K562 (cell line): ENCODE measurements around the gene IFNG-AS1. TPM values are rescaled to one million over a fixed set of nuclear protein-coding genes. Genes with fewer than 3 reads are reported as not detected.

Experiments used
- ATAC-seq: fragments of 200-7000 bp; cut with Tn5 transposase; 3 replicates; pipeline ENCODE4 v1.9.1; 2020; ENCODE audit warnings: moderate library complexity
- BruUV-seq: library from RNA; stranded (reverse); fragments of 400-500 nt; replicated peaks from 2 replicates; lab custom pipeline; 2021; lab: Mats Ljungman, UMichigan
- CTCF ChIA-PET: fragments of 300-600 bp; formaldehyde crosslinking; extraction: SDS; loops from one replicate; lab custom pipeline; 2021; ENCODE audit warnings: low intra/inter-chr PET ratio; lab: Yijun Ruan, JAX
- POLR2A ChIA-PET: fragments of 300-600, 350-650 bp; sonication (Branson Sonifier 250); formaldehyde crosslinking; extraction: SDS; loops from one replicate; lab custom pipeline; 2021; ENCODE audit warnings: antibody characterized with exemption, inconsistent platforms; lab: Yijun Ruan, JAX
- DNase-seq, 4 experiments: peaks; one replicate each; pipeline versions ENCODE4 v3.0.0 to v3.0.0-alpha.2; 2011 to 2018; ENCODE audit warnings: low spot score in 3 of 4, mixed read lengths in 3 of 4; ENCODE audit errors: extremely low read depth in 1 of 4
- FAIRE-seq: peaks from 2 replicates; lab custom pipeline; 2011; peaks lifted over from hg19 to GRCh38; lab: Jason Lieb, UNC
- H2AFZ ChIP-seq: 2 replicates; pipeline ENCODE4 v1.6.0; 2011; ENCODE audit warnings: low read depth, low read length, control low read depth, inconsistent platforms
- H3K27ac ChIP-seq: fragments of 200-600 bp; 3 replicates; pipeline ENCODE4 v1.8.0; 2011; ENCODE audit warnings: low read depth, mild to moderate bottlenecking, control low read depth, inconsistent platforms, low read length, moderate library complexity, mixed read lengths; ENCODE audit errors: extremely low read depth
- H3K27me3 ChIP-seq, 2 experiments: fragments of 300-600 bp in 1 of 2; 2 replicates in 1 of 2; 3 replicates in 1 of 2; pipeline versions ENCODE4 v1.6.0 to v1.8.0; 2011; ENCODE audit warnings: inconsistent platforms in 2 of 2, low read length in 2 of 2, mild to moderate bottlenecking in 1 of 2, mixed read lengths in 1 of 2, moderate library complexity in 1 of 2; ENCODE audit not compliant: control insufficient read depth in 2 of 2, insufficient read depth in 2 of 2
- H3K36me3 ChIP-seq: fragments of 300-600 bp; 3 replicates; pipeline ENCODE4 v1.8.0; 2011; ENCODE audit warnings: mild to moderate bottlenecking, low read length, inconsistent platforms; ENCODE audit not compliant: control insufficient read depth, insufficient read depth
- H3K4me1 ChIP-seq, 2 experiments: fragments of 200-600 bp in 1 of 2; replicated peaks in 1 of 2; 2 replicates in 1 of 2; 3 replicates in 1 of 2; pipeline versions ENCODE4 v1.5.1 to v1.8.0; 2011; ENCODE audit warnings: inconsistent platforms in 2 of 2, low read length in 2 of 2, mild to moderate bottlenecking in 1 of 2, mixed read lengths in 1 of 2, moderate library complexity in 1 of 2; ENCODE audit not compliant: control insufficient read depth in 2 of 2, insufficient read depth in 2 of 2
- H3K4me2 ChIP-seq: 2 replicates; pipeline ENCODE4 v1.6.1; 2011; ENCODE audit warnings: low read length, control low read depth, inconsistent platforms, mixed read lengths; ENCODE audit not compliant: insufficient read depth
- H3K4me3 ChIP-seq: fragments of 200-600 bp; sonication (generic), shearing (Covaris generic); 2 replicates; pipeline ENCODE4 v1.5.1; 2016; ENCODE audit warnings: control low read depth, inconsistent platforms
- H3K79me2 ChIP-seq: fragments of 200-600 bp; 3 replicates; pipeline ENCODE4 v1.8.0; 2011; ENCODE audit warnings: low read length, inconsistent platforms; ENCODE audit not compliant: control insufficient read depth, insufficient read depth
- H3K9ac ChIP-seq, 2 experiments: 2 replicates each; pipeline versions ENCODE4 v1.6.0 to v1.6.1; 2011; ENCODE audit warnings: low read depth in 2 of 2, low read length in 2 of 2, control low read depth in 1 of 2, inconsistent platforms in 1 of 2, mild to moderate bottlenecking in 1 of 2, mixed read lengths in 1 of 2; ENCODE audit not compliant: insufficient read depth in 1 of 2
- H3K9me1 ChIP-seq: one replicate; pipeline ENCODE4 v1.6.0; 2011; ENCODE audit warnings: inconsistent platforms, mild to moderate bottlenecking, low read length, moderate library complexity; ENCODE audit not compliant: control insufficient read depth, insufficient read depth
- H3K9me3 ChIP-seq: replicated peaks from 2 replicates; pipeline ENCODE4 v1.5.1; 2011; ENCODE audit warnings: low read depth, low read length, inconsistent platforms; ENCODE audit not compliant: control insufficient read depth, insufficient read depth
- H4K20me1 ChIP-seq: replicated peaks from 2 replicates; pipeline ENCODE4 v1.6.1; 2011; ENCODE audit warnings: low read length, inconsistent platforms, mixed read lengths; ENCODE audit not compliant: control insufficient read depth, insufficient read depth
- ADNP ChIP-seq: fragments of 200-800 bp; sonication (Bioruptor generic); IDR thresholded peaks from 2 replicates; pipeline ENCODE4 v1.6.1; 2016; ENCODE audit warnings: missing genetic modification characterization, missing compliant biosample characterization
- ATF2 ChIP-seq: sonication (generic); formaldehyde crosslinking; IDR thresholded peaks from 2 replicates; pipeline ENCODE4 v1.8.1; 2022; ENCODE audit warnings: missing genetic modification reagents
- ELK3 ChIP-seq: fragments of 450-650 bp; formaldehyde crosslinking; IDR thresholded peaks from 2 replicates; pipeline ENCODE4 v1.4.0; 2020; ENCODE audit warnings: mild to moderate bottlenecking
- GTF2A2 ChIP-seq: IDR thresholded peaks from 2 replicates; pipeline ENCODE4 v1.6.1; 2016; ENCODE audit warnings: mild to moderate bottlenecking, missing genetic modification characterization, missing compliant biosample characterization
- MNT ChIP-seq, 2 experiments: fragments of 450-650 bp; conservative IDR thresholded peaks; 2 replicates each; pipeline ENCODE4 v1.6.1; 2017; ENCODE audit warnings: mild to moderate bottlenecking in 2 of 2, moderate library complexity in 2 of 2
- MYNN ChIP-seq, 2 experiments: sonication (generic); formaldehyde crosslinking in 1 of 2; IDR thresholded peaks; 2 replicates each; pipeline versions ENCODE4 v1.5.0 to v1.6.1; 2016 to 2020; ENCODE audit warnings: antibody characterized with exemption in 1 of 2, missing genetic modification reagents in 1 of 2
- NCOA2 ChIP-seq, 2 experiments: fragments of 450-650 bp; IDR thresholded peaks; 2 replicates each; pipeline ENCODE4 v1.6.1; 2018; ENCODE audit warnings: mild to moderate bottlenecking in 2 of 2, moderate library complexity in 1 of 2; ENCODE audit not compliant: partially characterized antibody in 2 of 2
- RNF219 ChIP-seq: fragments of 250-450 bp; sonication (Bioruptor Pico); IDR thresholded peaks from 2 replicates; pipeline ENCODE4 v1.5.0; 2022; ENCODE audit warnings: mild to moderate bottlenecking
- SIX5 ChIP-seq, 2 experiments: IDR thresholded peaks; 2 replicates each; pipeline ENCODE4 v1.6.1; 2011; ENCODE audit warnings: low read length in 2 of 2, borderline replicate concordance in 1 of 2, low read depth in 1 of 2, mild to moderate bottlenecking in 1 of 2, moderate library complexity in 1 of 2; ENCODE audit not compliant: insufficient read depth in 1 of 2
- TBP ChIP-seq: optimal IDR thresholded peaks from 2 replicates; pipeline ENCODE3; 2011; ENCODE audit warnings: low read depth, low read length, improper control_type of control experiment
- ZNF175 ChIP-seq: fragments of 200-800 bp; sonication (Bioruptor generic); IDR thresholded peaks from 2 replicates; pipeline ENCODE4 v1.6.1; 2016; ENCODE audit warnings: low read depth, mild to moderate bottlenecking, missing genetic modification characterization, missing compliant biosample characterization
- ZNF253 ChIP-seq: fragments of 250-450 bp; sonication (Bioruptor Pico); conservative IDR thresholded peaks from 2 replicates; pipeline ENCODE4 v1.6.1; 2021; ENCODE audit warnings: mild to moderate bottlenecking
- ZNF316 ChIP-seq: fragments of 450-650 bp; IDR thresholded peaks from 2 replicates; pipeline ENCODE4 v1.6.1; 2016
- ZNF395 ChIP-seq: fragments of 200-800 bp; sonication (Bioruptor generic); IDR thresholded peaks from 2 replicates; pipeline ENCODE4 v1.6.1; 2017; ENCODE audit warnings: missing genetic modification characterization, missing compliant biosample characterization
- ZNF644 ChIP-seq: fragments of 200-800 bp; sonication (Bioruptor generic); IDR thresholded peaks from 2 replicates; pipeline ENCODE4 v1.6.1; 2016; ENCODE audit warnings: low read depth, missing genetic modification characterization, missing compliant biosample characterization
- in situ Hi-C: fragments of 300-500 bp; cut with MboI; formaldehyde crosslinking; loops from 4 replicates; pipeline ENCODE4 v1.15.0; 2018; ENCODE audit warnings: inconsistent platforms, mixed read lengths
- intact Hi-C: fragments of 100-400 bp; cut with micrococcal nuclease; formaldehyde crosslinking; loops from 2 replicates; pipeline ENCODE4 v1.14.2; 2022
- polyA plus RNA-seq, 8 experiments: library from polyadenylated mRNA; depleted of rRNA in 4 of 8; stranded (reverse) in 5 of 8; unstranded in 3 of 8; fragments of >200 nt; fragmentation: Nextera tagmentation in 2 of 8; fragmentation: Illumina TruSeq in 1 of 8; extraction: Ambion mirVana in 2 of 8; extraction: Trizol in 1 of 8; gene quantifications; 2 replicates each; pipeline versions ENCODE4 v1.2.1 to v1.2.3, GENCODE V29; 2011 to 2014; ENCODE audit warnings: inconsistent platforms in 1 of 8, missing spikeins in 1 of 8
- total RNA-seq, 7 experiments: library from RNA; depleted of rRNA in 6 of 7; stranded (reverse); fragments of >200 nt in 6 of 7; fragmentation: Illumina TruSeq in 2 of 7; extraction: Trizol in 2 of 7; gene quantifications; 2 replicates each; pipeline versions ENCODE4 v1.2.1 to v1.2.3, GENCODE V29; 2011 to 2021; ENCODE audit warnings: low replicate concordance in 1 of 7

IFNG-AS1 gene
- total and polyA plus RNA-seq, 9 of the 15 experiments (the other 6 are each of a cell fraction or from before 2014, with no cell fraction given) = not detected

GRCh38 chr12:67996347-67996746 lies 7.1 kb downstream of the IFNG-AS1 start:
- in situ Hi-C loops (no loop called here), intact Hi-C loops (no loop called here)
- Histone ChIP-seq H3K9ac (no peak overlapping the region), H4K20me1 (no peaks in the 10 kb centered on the region), H3K9me3 (no peaks in the 10 kb centered on the region), H3K4me1 (no peaks in the 10 kb centered on the region), H3K9me1 (no peaks in the 10 kb centered on the region), H3K4me2 (no peak overlapping the region), H3K4me3 (no peak overlapping the region), H3K27ac (no peak overlapping the region), H3K79me2 (no peaks in the 10 kb centered on the region), H3K36me3 (no peaks in the 10 kb centered on the region), H2AFZ (no peak overlapping the region), H3K27me3 (peaks cover 0 to under 1% of the 10 kb centered on the region in 2 experiments; a peak in 1 of 5 replicates)
- no TSS peak for BruUV-seq
- FAIRE-seq = no peak
- no peak for ATAC-seq
- DNase-seq = no peak
- POLR2A ChIA-PET = interaction anchor here (0.5 kb wide), 1 partner anchor 1046 kb away, joined by 3 read pairs; no protein-coding TSS in a partner anchor
- CTCF ChIA-PET = no interaction called here
- TF ChIP-seq TBP (no peak), MNT (conservative IDR thresholded peaks at IDR 0.05) (no peak), SIX5 (IDR thresholded peaks at IDR 0.05; ENCODE audit: borderline replicate concordance in 1 of 2, insufficient read depth in 1 of 2, low read depth in 1 of 2, low read length in 2 of 2) (no peak), ZNF175 (CRISPR knock-in tag) (no peak), MYNN (IDR thresholded peaks at IDR 0.05) (no peak), MYNN (CRISPR knock-in tag; IDR thresholded peaks at IDR 0.05) (no peak), ZNF395 (CRISPR knock-in tag) (no peak), ZNF316 (no peak), GTF2A2 (tag) (no peak), NCOA2 (IDR thresholded peaks at IDR 0.05; ENCODE audit: partially characterized antibody in 2 of 2) (no peak), RNF219 (CRISPR knock-in tag) (no peak), ADNP (tag) (no peak), ZNF644 (no peak), ZNF253 (no peak), ELK3 (CRISPR knock-in tag) (no peak), ATF2 (no peak)
